GM12891 (cell line): ENCODE data around the gene TLN1.

Experiments
- PAX5 ChIP-seq: IDR thresholded peaks from 2 replicates; pipeline ENCODE4 v1.6.1; 2011; ENCODE audit warnings: low read length, moderate library complexity, mild to moderate bottlenecking; ENCODE audit not compliant: insufficient read depth, severe bottlenecking
- POLR2A ChIP-seq: IDR thresholded peaks from 2 replicates; pipeline ENCODE4 v1.6.1; 2011; ENCODE audit warnings: low read depth, low read length, control low read depth
- POLR2AphosphoS5 ChIP-seq: IDR thresholded peaks from 2 replicates; pipeline ENCODE4 v1.6.1; 2011; ENCODE audit warnings: low read depth, low read length, control low read depth
- POU2F2 ChIP-seq: IDR thresholded peaks from 2 replicates; pipeline ENCODE4 v1.6.1; 2011; ENCODE audit warnings: low read depth, mild to moderate bottlenecking, control low read depth, low read length, moderate library complexity
- TAF1 ChIP-seq: IDR thresholded peaks from 2 replicates; pipeline ENCODE4 v1.6.1; 2011; ENCODE audit warnings: low read depth, low read length, control low read depth

DNA sequence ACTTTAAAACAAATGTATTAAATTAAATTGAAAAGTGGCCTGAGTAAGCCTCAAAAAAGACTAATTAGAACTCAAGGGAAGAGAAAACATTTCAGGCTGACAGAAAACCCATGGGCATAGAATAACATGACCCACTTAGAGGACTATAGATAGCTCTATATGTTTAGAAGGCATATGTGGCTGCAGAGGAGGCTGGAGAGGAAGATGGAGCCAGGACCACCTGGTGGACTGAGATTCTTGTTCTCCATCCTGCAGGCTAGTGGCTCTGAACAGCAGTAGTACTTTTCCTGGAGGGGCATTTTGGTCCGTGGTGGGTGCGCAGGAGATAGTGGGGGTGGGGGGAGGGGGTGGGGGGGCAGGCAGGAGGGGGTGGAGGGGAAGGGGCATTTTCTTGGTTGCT is 49.1 kb upstream of the TLN1 start:
- TF ChIP-seq TAF1: no peak
- TF ChIP-seq POLR2AphosphoS5: no peak
- TF ChIP-seq POLR2A: no peak
- TF ChIP-seq POU2F2: no peak
- no peak for TF ChIP-seq PAX5
